Activated CD4-positive, alpha-beta T cell treated with anti-CD3 and anti-CD28 coated beads, Interleukin-2, Interleukin-4, amounts not matched to agents 100 ng/mL and 50 ng/mL, durations not matched to agents 16 hours and 8 hours (primary cell): ENCODE data around the gene IER2.
"Not testable (repeated sequence)": the region's sequence is repeated elsewhere in the genome, so short reads cannot be mapped to it uniquely, and the experiment has no call there.

Experiments
- DNase-seq: peaks from one replicate; pipeline ENCODE4 v3.0.0-alpha.2; 2020; ENCODE audit warnings: low spot score

The IER2 gene

DNA sequence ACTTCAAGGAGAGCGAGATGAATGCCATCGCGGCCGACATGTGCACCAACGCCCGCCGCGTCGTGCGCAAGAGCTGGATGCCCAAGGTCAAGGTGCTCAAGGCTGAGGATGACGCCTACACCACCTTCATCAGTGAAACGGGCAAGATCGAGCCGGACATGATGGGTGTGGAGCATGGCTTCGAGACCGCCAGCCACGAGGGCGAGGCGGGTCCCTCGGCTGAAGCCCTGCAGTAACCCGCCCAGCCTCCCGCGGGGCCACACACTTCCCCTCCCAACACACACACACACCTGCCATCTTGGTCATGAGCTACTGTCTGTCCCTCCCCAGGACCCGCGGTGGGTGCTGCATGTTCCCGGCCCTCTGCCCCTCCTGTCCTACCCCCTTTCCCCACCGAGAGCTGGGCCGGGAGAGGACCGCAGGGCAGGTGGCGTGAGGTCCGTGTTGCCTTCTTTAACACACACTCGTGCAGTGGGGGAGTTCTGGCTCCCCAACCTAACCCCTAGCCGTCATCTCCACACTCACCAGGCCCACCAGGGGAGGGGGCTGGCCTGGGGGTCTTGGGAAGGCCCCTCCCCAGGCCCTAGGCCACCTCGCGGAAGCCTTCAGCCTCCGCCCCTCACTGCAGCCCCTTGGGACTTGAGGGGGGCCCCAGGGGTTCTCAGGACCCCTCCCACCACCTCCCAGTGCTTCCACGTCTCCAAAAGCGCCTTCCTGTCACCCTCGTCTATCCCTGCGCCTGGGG lies 11.9 kb upstream of the IER2 start:
- no peak for DNase-seq

DNA sequence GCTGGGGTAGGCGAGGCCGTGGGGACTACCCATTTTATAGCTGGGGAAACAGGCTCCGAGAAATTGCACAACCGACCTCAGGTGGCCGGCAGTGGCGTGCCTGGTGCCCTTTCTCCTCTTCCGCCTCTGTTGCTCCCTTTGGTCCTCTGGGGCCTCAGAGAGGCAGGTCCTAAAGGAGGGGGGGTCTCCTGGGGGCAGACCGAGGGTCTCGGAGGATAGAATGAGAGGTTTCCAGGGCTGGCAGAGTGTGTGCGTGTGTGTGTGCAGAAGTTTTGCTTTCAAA lies 11.4 kb upstream of the IER2 start:
- DNase-seq = no peak

DNA sequence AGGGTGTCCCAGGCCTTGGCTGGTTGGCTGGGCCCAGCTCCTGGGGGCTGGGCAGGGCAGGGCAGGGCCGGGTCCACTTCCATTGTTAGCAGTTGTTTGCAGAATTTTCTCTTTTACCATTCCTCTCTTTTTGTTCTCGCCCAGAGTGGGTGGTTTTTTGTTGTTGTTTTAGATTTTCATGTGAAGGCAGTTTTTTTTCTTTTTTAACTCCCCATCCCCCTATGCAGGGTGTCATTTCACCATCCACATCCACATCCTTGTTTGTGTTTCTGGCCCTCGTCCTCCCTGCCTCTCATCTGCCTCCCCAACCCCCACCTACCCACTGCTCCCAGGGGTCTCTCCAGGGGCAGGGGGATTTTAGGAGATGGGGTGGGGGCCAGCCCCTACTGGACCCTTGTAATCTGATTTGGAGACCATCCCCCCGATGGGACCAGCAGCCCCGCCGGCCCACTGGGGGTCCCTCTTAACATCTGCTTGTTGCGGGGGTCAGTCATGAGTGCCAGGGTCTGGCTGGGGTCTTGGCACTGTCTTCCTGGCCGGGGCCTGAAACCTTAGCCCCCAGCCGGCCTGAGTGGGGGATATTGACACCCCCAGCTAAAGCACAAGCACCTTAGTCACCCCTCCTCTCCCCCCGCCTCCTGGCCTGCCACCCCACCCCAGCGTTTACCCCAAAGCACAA lies 10.4 kb upstream of the IER2 start:
- DNase-seq = no peak

DNA sequence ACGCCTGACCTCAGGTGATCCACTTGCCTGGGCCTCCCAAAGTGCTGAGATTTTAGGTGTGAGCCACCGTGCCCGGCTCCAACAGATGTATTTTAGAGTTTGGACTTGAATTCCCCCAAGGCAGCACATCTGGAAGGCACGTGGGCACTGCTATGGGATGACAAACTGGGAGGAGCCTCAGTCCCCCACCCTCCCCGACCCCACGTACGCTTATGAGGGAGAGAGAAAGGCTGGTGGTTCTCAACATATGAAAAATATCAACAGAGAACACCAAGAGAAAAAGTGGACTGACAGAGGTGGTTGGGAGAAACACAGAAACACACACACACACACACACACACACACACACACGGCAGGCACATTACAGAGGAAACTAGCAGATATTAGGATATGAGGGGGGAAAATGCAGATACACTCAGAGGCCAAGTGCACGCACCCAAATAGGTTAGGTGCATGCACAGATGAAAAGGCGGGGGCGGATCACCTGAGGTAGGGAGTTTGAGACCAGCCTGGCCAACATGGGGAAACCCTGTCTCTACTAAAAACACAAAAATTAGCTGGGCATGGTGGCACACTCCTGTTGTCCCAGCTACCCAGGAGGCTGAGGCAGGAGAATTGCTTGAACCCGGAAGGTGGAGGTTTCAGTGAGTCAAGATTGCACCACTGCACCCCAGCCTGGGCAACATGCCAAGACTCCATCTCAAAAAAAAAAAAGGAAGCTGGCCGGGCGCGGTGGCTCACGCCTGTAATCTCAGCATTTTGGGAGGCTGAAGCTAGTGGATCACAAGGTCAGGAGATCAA lies 3.2 kb upstream of the IER2 start:
- no peak for DNase-seq

DNA sequence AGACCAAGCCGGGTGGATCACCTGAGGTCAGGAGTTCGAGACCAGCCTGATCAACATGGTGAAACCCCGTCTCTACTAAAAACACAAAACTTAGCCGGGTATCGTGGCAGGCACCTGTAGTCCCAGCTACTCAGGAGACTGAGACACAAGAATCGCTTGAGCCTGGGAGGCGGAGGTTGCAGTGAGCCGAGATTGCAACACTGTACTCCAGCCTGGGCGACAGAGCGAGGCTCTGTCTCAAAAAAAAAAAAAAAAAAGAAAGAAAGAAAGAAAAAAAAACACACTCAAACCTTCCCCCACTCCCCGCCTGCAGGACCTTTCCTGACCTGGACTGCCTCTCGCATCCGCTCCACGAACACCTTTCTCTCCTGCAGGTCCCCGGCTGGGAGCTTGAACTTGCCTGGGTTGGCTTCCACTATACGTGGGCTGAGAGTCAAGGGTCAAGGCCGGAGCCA lies 1.0 kb upstream of the IER2 start:
- not testable (repeated sequence) for DNase-seq

DNA sequence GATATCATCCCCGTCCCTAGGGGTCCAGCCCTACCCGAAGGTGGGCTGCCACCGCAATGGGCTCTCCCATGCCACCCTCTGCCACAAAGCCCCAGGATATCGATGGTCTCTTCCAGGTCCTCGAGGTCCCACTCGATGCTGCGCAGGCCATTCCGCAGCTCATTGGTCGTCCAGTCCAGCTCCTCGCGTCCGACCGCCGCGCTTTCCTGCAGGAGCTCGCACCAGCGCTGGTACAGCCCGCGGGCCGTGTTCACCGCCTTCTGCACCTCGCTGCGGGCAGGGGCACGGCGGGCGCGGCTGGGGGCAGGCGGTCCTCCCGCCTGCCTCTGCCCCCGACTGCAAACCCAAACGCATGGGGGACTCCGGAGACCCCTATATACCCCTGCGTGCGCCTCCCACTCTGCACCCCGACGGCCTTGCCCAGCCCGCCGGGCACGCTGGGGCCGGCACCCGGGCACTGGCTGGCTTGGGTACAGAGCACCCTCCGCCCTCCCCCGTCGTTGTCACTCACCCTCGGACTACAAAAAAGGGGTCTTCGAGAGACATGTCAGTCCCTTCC lies 504 bp upstream of the IER2 start:
- DNase-seq = peak; percentile 26

DNA sequence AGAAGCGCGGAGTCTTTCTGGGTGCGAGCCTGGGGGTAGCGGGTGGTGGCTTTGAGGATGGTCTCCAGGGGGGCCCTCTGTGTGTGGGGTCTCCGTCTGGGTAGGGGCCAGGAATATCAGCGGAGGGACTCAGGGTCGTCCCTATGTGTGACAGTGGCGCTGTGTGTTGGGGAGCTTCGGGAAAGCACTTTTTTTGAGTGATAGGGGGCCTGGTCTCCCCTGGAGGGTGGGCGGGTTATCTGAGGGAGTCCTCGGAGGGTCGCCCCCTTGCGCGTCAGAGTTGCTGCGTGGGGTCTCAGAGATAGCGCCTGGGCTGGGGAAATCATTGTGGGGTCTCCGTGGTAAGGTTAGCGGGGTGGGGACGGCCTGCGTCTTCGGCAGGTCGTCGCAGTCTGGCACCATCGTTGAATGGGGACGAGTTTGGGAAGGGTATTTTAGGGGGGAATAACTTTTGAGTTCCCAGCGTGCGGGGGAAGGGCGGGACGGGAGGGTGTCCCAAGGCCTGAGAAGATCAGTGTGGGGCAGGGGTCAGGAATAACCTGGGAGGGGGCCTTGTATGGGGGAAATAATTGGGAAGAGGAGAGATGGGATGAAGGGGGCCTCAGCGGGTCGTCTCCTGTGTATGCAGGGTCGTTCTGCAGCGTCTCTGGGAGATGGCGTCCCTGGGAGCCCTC lies 857 bp downstream of the IER2 start:
- no peak for DNase-seq

DNA sequence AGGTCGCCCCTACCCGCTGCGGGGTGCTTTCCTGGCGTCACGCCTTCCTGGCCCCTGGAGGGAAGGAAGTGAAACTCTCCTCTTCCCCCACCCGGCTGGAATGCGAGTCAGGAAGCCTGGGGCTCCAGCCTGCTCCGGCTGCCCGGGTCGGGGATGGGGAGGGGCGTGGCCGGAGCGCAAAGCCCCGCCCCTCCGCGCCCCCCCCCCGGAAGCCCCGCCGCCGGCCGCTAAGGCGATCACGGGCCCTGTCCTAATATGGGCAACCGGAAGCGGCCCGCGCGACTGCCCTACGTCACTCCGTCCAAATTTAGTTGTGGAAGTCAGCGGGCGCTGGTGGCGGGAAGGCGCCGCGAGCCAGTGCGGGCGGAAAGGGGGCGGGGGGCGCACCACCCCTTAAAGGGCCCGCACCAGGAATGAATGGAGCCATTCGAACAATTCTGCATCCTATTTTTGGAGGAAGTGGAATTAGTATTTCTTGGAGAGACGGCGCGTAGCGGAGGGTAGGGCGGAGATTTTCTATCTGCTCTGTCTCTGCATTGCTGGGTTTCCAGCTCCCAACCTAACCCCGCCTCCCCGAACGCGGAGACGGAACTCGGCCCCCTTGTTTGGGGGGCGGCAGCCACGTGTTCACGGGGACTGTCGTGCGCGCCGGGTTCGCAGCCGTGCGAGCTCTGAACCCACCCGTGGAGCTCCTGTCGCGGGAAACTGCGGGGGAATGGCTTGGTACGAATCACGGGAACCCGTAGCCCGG lies 1.6 kb downstream of the IER2 start:
- DNase-seq = peak; percentile 97

DNA sequence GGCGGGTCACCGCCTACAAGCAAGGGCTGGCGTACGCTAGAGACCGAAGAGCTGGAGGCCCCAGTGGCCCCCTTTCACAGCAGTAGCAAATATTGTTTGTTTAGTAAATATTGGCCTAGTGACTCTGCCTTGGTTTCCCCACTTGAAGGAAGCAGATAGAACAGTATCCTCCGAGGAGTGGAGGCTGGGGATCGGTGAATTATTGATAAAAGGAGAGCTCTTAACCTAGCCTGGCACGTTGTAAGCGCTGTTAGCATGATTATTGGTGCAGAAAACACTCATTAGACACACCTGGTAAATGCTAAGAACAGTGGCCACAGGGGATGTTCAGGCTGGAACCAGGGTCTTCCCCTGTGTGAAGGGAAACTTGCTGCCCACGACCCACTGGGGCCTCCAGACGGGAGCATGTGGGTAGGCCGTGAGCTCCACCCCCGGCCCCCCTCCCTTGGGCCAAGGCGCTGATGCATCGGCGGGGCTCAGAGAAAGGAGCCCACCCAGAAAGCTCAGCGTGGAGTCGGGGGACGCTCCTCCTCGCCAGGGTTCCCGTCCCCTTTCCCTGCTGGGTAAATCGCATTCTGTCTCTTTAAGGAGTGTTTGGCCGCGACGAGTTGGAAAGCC lies 2.3 kb downstream of the IER2 start:
- DNase-seq = no peak

DNA sequence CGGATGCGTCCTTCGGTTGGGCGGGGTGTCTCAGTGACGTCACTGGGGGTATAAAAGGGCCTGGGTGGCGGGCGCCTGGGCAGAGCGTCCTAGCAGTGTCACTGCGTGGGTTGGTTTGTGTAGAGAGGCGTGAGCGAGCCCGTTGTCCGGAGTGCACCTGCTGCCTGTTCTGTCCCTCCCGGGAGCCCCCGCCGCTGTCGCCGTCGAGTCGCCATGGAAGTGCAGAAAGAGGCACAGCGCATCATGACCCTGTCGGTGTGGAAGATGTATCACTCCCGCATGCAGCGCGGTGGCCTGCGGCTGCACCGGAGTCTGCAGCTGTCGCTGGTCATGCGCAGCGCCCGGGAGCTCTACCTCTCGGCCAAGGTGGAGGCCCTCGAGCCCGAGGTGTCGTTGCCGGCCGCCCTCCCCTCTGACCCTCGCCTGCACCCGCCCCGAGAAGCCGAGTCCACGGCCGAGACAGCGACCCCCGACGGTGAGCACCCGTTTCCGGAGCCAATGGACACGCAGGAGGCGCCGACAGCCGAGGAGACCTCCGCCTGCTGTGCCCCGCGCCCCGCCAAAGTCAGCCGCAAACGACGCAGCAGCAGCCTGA lies 2.9 kb downstream of the IER2 start:
- peak; percentile 98 for DNase-seq

DNA sequence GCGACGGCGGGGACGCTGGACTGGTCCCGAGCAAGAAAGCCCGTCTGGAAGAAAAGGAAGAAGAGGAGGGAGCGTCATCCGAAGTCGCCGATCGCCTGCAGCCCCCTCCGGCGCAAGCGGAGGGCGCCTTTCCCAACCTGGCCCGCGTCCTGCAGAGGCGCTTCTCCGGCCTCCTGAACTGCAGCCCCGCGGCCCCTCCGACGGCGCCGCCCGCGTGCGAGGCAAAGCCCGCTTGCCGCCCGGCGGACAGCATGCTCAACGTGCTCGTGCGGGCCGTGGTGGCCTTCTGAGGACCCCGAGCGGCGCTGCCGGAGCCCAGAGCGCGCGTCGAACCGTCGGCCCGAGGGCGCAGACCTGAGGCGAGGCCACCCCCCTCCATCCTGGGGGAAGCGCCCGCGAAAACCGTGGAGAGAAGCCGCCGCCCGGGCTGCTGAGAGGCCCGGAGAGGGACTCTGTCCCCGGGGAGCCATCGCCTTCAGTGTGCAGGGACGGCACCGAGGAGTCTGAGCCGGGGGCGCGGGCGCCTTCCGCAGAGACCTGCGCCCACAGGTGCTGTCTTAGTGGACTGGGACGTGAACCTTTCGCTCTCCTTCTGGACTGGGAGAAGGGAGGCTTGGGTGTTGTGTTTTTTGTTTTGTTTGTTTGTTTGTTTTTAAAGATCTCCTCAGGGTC lies 3.5 kb downstream of the IER2 start:
- no peak for DNase-seq

DNA sequence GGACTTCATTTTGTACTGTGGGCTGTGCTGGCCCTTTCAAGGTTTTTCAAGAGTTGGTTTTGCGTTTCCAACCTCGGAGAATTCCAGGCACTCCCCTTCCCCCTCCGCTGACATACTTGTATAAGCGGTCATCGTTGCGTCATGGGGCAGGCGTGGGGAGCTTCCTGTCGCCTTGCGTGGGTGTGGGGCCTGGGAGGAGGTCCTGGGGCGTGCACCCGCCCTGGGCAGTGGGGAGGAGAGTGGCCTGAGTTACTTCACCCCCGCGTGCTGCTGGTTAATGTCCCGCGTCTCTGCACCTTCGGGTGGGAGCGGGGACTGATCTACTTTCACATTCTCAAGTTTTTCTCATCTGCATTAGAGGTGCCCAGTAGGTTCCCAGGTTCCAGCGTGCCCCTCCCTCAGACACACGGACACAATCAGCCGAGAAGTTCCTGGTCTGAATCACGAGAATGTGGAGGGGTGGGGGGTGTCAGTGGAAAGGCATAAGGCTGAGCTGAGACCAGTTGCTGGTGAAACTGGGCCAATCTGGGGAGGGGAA lies 4.1 kb downstream of the IER2 start:
- DNase-seq = peak; percentile 68

DNA sequence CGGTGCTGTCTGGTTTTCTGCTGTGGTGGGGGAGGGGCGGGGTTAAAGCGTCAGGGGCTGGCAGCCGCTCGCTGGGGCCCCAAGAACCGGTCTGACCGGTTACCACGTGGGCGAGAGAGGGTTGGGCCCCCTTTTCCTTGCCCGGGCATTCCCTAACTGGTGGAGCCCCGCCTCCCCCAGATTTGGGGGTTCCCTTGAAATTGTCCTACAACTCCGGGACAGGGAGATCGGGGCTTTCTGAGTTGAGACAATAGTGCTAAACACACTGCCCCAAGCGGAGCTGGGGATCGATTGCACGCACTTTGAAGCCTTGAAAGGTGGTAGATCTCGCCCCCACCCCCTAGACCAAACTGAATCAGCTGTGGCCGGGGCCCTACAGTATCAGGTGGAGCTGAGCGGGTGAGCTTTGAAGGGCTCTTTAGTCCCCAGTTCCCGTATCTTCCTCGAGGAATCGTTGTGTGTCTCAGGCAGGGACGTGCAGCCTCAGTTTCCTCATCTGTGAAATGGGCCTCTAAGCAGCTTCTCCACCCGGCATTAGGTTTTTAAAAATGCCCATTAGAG lies 4.8 kb downstream of the IER2 start:
- DNase-seq = peak; percentile 75

DNA sequence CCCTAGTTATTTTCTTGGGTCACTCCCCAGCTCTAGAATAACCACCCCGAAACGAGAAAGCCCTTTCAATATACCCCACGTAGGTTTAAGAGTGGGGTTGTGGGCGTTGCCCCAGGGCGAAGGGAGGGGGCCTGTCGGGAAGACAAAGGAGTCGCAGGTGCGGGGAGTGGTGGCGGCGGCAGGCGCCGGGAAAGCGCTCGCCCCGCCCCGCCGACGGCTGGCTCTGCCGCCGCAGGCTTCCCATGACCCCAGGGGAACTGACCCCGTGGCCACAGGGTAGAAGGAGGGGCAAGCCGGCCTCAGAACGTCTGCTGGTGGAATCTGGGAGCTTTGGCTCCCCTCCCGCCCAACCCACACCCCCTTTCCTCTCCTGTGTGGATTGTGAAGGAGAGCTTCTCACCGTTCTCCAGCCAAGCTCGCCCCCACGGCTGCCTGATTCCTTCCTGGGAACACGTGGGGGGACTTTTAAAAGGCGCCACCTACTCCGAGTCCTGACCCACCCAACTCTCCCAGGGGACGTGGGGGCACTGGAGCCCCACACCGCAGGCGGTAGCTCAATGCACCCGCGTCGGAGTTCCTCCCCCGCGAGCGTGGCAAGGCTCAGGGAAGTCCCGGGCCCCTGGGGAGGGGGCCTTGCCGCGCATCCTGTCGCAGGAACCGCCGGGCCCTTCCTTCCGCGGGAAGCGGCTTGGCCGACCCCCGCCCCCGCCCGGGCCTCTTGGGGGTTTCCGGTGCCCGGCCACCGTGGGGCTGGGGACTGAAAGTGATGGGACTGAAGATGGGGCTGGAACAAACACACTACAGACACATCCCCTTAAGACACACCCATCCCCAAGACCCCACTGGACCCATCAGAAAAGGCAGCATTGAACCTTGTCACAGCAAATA lies 5.5 kb downstream of the IER2 start:
- DNase-seq = peak; percentile 70

DNA sequence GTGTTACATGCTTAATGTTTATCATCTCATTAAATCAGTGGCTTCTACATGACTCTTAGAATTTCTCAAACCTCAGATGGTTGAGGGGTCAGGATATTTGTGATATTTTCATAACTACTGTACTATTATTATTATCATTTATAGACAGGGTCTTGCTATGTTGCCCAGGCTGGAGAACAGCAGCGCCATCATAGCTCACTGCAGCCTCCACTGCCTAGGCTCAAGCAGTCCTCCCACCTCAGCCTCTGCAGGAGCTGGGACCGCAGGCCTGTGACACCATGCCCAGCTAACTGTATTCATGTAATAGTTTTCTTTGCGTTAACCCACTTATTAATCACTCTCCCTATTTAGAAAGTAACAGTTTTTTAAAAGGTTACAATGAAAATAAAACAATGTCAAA lies 9.5 kb downstream of the IER2 start:
- DNase-seq = no peak

DNA sequence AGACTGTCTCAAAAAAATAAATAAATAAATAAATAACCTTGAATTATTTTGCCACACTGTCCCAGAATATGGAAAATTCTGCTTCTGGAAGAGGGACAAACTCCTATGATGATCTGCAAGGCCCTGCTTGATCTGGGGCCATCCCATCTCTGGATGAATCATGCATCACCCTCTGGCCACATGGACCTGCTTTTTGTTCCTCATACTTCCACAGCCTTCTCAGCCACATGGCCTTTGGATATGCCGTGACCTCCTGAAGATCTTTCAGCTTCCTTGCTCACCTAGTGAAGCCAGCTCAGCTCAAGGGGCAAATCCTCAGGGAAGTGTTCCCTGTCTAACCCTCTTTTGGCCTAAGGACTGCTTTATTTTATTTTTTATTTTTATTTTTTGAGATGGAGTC lies 10.3 kb downstream of the IER2 start:
- no peak for DNase-seq

DNA sequence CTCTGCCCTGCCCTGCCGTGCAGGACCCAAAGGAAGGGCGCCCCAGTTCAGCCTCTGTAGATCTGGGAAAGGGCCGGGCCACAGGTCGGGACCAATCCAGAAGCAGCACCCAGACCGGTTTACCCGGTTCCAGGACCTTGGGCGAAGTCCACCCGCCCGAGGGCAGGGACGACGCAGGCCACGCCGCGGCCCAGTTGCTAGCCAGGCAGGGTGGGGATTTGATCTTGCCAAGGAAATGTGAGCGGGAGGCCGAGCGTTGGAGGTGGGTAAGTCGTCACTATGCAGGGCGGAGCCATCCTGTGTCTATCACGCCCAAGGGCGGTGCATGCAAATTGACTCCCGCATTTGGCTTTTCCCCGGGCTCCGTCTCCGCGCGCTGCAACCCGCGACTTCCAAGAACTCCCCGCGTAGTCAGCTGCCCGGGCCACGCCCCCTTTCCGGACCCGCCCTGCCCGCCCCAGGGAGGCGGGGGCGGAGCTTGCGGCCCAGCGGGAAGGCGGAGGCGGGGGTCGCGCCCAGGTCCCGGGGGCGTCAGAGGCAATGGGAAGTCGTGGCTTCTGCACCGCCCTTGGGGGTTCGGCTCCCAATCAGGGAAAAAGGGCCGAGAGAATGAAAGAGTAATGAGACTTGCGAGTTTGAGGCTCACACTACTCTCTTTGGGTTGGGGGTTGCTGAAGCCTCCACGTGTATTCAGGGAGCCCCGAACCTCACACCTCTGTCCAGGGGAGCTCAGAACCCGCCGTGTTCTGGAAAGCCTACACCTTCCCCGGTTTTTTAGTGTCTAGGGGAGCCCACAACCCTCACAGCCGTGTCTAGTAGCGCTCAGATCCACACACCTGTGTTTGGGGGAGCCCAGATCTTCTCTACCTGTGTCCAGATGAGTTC lies 12.8 kb downstream of the IER2 start:
- peak; percentile 97 for DNase-seq
